G401.6 (cell line): Measurements from ENCODE around the gene RIMS1.
"Not testable (repeated sequence)": the region's sequence is repeated elsewhere in the genome, so short reads cannot be mapped to it uniquely, and the experiment has no call there.

Source experiments
- FAIRE-seq: peaks from 2 replicates; lab custom pipeline; 2012; peaks lifted over from hg19 to GRCh38; lab: Jason Lieb, UNC

Gene RIMS1

DNA sequence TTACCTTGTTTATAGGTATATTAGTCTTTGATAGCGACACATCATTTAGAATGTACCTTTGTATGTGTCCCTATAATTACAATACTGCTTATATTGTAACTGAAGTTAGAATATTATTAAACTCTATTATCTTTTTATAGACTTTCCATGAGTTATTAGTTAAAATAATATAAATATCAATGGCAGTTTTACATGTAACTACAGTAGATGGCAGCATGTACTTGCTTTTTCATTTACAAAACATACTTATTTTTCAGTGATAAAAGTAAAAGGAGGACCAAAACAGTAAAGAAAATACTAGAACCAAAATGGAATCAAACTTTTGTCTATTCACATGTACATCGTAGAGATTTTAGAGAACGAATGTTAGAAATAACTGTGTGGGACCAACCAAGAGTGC, 364.3 kb downstream of the RIMS1 start:
- no peak for FAIRE-seq

GRCh38 chr6:72260489-72260888, 374.1 kb downstream of the RIMS1 start:
- no peak for FAIRE-seq

DNA sequence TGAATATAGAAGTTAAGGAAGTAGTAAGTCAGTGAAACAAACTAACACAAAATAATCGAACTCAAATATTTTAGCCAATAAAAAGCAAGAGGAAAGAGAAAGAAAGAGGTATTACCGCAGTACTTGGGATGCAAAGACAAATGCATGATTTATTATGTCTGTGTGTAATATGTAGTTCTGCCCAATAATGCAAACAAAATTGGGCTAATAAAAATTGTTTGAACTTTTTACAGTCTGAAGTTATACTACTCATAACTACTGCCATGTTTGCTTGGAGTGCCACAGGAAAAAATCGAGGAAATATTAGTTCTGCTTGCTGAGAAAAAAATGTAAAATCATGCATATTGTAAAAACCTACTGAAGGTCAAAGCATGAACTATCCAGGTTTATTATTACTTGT, 375.2 kb downstream of the RIMS1 start:
- no peak for FAIRE-seq

DNA sequence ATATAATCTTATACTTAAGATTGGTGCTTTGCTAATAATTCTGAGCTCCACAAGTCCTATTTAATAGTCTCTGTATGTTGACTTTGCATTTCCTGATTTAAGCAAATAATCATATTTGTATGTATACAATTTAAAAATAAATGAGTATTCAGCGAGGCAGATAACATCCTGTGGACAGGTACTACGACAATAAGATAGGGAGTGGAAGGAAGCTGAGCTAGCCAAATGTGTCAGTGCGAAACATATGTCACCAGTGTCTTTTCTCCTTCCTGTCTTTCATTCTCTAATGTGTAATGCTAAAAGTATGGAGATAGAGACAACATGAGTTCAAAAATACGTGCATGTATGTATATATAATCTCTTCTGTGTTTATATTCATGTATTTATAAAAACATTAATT, 375.9 kb downstream of the RIMS1 start:
- no peak for FAIRE-seq

DNA sequence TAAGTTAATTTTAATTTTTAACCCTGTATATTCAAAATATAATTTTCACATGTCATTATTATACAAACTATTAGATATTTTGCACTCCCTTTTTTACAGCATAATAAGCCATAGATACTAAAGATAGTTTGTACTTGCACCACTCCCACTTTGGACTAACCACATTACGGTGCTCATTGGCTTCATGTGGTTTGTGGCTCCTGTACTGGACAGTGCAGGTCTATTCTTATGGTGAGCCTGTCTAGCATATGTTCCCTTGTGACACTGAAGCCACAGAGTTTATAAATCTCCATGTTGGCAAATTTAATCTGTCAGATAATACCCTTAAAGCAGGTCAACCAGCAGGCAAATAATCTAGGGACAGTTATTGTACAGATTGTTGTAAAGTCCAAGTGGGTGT, 381.1 kb downstream of the RIMS1 start:
- no peak for FAIRE-seq

- no peak for FAIRE-seq
Observed at GRCh38 chr6:72271531-72271930, 385.2 kb downstream of the RIMS1 start.

GRCh38 chr6:72272958-72273357, 386.6 kb downstream of the RIMS1 start:
- no peak for FAIRE-seq

DNA sequence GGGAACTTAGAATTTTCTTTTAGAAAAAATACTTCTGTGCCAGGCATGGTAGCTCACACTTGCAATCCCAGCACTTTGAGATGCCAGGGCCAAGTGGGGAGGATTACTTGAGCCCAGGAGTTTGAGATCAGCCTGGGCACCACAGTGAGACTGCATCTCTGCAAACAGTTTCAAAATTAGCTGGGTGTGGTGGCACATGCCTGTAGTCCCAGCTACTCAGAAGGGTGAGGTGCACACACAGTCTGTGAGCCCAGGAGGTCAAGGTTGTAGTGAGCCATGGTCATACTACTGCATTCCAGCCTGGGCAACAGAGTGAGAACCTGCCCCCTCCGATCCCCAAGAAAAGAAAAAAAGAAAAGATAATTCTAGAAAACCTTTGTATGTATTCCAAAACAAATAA, 389.5 kb downstream of the RIMS1 start:
- FAIRE-seq: no peak

DNA sequence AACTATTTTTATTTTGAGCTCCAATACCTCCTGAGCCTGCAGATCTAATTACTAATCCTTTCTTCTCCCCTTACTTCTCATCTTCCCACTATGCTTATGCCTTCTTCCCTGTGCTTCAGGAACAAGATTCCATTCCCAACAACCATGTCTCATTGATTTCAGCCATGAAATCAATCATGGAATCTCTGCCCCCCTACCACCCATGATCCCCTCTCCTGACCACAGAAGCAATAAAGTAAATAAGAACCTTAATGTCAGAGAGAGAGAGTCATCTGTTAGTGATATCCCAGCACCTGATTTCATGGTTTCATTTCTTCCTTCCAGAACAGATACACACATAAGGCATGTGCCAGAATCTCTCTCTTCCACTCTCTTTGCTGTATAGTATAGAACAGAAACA, 395.9 kb downstream of the RIMS1 start:
- no peak for FAIRE-seq

GRCh38 chr6:72283571-72283970, 397.2 kb downstream of the RIMS1 start:
- no peak for FAIRE-seq

GRCh38 chr6:72286911-72287311, 400.6 kb downstream of the RIMS1 start:
- FAIRE-seq: no peak

DNA sequence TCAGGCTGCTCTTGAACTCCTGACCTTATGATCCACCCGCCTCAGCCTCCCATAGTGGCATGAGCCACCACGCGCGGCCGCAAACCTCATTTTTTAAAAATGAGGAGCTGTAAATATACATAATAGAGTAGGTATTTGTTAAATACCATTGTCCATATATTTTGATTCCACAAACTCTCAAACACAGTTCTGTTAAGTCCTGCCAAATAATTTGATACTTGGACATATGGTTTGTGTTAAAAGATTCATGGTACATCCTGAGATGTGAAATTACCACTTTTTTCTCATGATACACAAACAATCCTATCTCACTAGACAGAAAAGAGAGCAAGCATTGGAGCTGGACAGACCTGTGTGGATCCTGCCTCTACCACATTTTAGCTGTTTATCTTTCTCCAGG, 401.5 kb downstream of the RIMS1 start:
- no peak for FAIRE-seq

DNA sequence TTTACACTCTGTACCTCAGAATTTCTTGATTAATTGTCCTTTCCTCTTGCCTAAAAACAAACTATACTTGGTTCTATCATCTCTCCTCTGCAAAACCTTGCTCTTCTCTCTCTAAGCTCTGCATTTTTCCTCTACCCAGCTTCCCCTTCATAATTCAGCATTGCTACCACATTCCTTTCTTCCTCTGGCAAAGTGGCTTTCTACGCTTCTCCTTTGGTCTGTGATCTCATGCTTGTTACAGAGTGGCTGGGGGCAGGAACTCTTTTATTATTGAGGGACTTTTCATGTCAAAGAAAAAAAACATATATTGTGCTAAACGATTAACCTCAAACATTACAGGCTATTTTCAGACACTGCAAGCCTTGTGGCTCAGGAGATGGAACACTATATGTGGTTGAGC, 402.2 kb downstream of the RIMS1 start:
- FAIRE-seq: no peak

- FAIRE-seq: no peak
Observed at GRCh38 chr6:72290620-72291019, 404.3 kb downstream of the RIMS1 start.

GRCh38 chr6:72296375-72296774, 410.0 kb downstream of the RIMS1 start:
- FAIRE-seq: no peak

DNA sequence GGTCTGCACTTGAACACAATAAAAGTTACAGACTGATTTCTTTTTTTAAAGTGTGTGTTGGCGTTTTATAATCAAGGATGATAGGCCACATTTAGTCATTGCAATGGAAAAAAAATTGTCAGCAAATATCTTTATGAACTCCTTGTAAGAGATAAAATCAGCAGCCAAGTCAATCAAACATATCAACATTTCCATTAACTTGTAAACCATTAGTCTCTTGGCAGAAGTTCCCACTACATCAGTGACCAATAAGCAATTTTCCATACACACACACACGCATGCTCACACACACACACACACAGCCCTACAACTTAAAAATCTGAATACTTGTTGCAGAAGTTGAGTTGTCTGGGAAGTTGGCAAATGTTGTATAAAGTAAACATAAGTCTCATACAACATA, 419.6 kb downstream of the RIMS1 start:
- no peak for FAIRE-seq

DNA sequence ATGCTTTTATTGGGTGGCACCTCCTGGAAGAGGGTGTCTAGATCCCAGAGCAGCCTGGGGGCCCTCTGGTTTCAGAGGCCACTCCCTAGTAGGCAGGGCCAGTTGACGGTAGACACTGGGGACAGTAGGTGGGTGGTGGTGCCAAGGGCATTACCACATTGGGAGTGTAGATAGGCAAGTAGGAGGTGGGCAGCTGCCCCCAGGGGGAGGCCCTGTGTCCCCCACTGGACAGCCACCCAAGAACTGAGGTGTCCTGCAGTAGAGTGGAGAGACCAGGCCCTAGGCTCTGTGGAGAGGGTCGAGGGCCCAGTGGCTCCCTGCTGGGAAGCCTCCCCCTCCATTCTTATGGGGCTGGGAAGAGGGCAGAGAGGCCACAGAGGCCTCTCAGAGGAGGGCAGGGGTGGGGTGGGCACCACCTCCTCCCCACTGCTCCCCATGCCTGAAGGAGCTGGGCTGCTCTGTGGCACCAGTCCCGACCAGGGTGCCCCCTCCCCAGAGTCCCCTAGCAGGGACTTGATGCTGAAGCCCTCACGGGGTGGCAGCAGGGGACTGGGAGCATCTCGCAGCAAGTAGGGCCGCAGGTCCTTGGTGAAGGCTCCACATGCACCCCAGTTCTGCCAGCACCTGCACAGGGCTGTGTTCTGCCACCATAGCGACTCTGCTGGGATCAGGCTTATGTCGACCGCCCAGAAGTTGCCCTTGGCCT, 430.5 kb downstream of the RIMS1 start:
- FAIRE-seq: no peak

DNA sequence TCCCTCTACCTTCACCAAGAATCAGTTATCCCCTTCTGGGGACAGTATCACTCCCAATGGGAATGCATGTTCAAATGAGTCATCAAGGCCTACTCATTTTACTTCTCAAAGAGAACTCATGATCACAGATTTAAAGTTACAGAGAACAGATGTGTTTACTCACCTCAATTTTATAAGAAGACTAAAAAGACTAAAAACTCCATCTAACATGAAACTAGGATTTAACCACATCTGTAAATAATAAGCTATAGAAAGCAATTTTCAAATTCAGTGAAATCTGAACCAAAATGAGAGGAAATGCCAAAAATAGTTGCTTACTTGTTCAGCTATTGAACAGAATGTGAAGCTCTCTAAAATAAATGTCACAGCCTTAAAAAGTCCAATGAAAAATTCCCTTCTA, 435.4 kb downstream of the RIMS1 start:
- no peak for FAIRE-seq

DNA sequence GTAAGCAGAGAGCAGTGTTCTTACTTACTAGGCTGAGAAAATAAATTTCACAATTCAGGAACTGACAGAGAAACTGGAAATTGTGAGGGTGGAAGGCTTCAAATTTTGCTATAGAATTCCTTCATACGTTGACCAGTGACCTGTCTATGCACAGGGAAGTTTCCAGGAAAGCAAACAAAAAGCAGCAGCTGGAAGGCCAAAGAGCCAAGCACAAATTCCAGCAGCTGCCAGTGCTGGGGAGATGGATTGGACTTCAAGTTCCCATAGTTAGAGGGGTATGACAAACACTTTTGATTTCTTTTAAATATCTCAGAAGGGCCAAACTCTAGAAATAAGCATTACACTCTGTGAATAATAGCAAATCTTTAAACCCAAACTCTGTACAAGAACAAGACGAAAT, 436.4 kb downstream of the RIMS1 start:
- FAIRE-seq: no peak

DNA sequence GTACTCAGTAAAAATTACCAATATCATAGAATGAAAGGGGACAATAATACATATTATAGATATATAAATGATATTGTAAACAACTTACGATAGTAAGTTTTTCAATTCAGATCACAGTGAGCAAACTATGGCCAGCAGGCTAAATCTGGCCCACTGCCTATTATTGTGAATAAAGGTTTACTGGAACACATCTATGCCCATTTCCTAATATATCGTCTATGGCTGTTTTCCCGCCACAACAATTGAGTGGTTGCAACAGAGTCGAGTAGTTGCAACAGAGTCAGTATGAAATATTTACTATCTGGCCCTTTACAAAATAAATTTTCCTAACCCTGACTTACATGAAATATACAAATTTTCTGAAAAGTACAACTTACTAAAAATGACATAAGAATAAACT, 438.2 kb downstream of the RIMS1 start:
- FAIRE-seq: no peak

GRCh38 chr6:72328775-72329174, 442.4 kb downstream of the RIMS1 start:
- FAIRE-seq: no peak

GRCh38 chr6:72335203-72335602, 448.9 kb downstream of the RIMS1 start:
- not testable (repeated sequence) for FAIRE-seq

DNA sequence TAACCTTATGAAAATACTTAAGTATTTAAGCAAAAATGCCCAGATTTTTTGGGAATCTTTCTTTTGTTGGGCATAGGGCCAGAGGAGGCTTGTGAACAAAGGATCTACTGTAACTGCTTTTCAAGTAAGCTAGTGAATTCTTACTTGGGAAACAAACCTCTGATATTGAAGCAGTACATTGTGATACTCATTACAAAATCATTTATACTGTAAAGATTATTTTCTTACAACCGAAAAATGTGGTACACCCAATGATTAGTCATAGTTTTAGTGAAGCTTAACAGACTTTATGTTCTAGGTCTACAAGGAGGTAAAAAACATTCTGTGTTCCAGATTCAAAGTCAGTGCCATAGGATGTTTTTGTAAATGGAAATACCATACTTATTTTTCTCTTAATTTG, 462.6 kb downstream of the RIMS1 start:
- no peak for FAIRE-seq

DNA sequence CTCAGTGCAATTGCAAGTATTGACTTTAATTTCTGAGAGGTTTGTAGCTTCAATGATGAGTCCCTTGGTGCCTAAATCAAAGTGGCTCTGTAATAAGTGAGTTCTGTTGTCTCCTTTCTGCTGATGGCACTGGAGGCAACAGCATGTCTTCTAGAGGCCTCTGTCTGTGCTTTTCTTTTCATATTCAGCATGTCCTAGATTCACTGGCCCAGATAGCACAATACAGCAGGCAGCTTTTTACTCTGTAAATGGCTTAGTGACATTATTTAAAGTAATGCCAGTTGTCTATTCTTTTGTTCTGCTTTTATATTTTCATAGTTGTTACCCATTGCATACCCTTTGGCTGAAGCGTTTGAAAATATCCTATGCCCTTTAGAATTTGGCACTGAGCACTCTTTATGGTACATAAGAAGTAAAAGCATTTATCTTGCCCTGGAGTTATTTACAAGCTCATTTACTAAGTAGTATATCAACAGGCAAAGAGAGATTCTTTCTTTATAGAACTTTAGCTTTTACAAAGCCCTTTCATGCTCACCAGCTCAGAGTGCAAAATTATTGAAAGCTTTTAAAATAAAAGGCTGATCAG, 464.0 kb downstream of the RIMS1 start:
- no peak for FAIRE-seq
